GM12864 (cell line): ENCODE measurements around the gene SPNS3.

Source experiments
- DNase-seq: peaks from one replicate; pipeline ENCODE4 v3.0.0-alpha.2; 2011; ENCODE audit warnings: low read depth
- H3K4me3 ChIP-seq: 2 replicates; pipeline ENCODE4 v1.5.1; 2011; ENCODE audit warnings: mild to moderate bottlenecking, low read depth, low read length, control low read depth
- CTCF ChIP-seq: IDR thresholded peaks from 2 replicates; pipeline ENCODE4 v1.5.1; 2011; ENCODE audit warnings: low read depth, mild to moderate bottlenecking, moderate library complexity, low read length, control low read depth, inconsistent platforms; ENCODE audit errors: missing control alignments

The SPNS3 gene

DNA sequence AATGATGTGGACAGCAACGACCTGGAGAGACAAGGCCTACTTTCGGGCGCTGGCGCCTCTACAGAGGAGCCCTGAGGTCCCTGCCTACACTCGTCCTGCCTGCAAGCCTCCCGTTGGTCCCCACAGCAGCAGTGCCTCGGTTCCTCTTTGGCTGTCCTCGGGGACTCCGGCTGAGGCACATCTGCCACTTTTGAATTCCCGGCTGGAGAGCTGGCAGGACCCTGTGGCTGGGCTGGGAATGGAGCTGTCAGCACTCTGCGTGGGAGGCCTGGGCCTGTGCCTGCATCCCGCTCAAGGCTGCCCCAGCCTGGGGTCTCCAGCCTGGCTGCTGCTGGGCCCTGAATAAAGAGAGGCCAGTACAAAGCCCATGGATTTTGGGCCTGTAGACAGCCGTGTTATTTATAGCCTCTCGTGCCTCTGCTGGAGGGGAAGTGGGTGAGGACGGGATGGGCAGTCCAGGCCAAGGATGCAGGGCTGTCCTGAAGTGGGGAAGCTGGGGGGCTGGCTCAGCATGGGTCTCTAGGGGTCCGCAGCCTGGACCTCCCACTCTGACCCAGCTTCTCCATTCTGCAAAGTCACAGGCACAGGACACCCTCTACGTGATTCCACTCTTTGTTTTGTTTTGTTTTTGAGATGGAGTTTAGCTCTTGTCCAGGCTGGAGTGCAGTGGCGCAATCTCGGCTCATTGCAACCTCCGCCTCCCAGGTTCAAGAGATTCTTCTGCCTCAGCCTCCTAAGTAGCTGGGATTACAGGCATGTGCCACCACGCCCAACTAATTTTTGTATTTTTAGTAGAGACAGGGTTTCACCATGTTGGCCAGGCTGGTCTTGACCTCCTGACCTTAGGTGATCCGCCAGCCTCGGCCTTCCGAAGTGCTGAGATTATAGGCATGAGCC is 54.3 kb downstream of the SPNS3 start:
- DNase-seq = no peak
- H3K4me3 ChIP-seq = no peak overlapping the region
- no peak for TF ChIP-seq CTCF

- no peak for DNase-seq
- no peak for TF ChIP-seq CTCF
- H3K4me3 ChIP-seq = no peak overlapping the region
These were observed 55.4 kb downstream of the SPNS3 start for GRCh38 chr17:4488989-4489595.

DNA sequence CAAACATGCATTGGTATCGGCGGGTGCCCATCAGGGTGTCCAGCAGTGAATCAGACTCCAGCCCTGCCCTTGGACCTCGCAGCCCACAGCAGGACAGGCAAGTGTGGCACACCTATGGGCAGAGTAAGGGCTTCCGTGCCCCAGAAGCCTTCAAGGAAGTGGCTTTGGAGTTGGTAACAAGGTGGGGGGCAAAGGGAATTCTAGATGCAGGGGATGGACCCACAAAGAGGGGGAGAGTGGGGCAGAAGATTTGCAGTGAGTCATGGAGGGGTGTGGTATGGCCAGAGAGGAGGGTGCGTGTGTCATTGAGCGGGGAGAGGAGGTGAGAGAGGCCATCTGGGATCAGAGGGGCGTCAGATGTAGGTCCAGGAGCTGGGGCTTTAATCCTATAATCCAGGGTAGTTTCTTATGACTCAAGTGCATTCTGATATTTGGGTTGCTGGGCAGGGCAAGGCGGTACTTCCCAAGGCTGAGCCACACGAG is 56.4 kb downstream of the SPNS3 start:
- no peak for TF ChIP-seq CTCF
- no peak for DNase-seq
- H3K4me3 ChIP-seq = no peak overlapping the region

GRCh38 chr17:4490637-4491061 is 56.9 kb downstream of the SPNS3 start:
- no peak overlapping the region for H3K4me3 ChIP-seq
- no peak for DNase-seq
- no peak for TF ChIP-seq CTCF

DNA sequence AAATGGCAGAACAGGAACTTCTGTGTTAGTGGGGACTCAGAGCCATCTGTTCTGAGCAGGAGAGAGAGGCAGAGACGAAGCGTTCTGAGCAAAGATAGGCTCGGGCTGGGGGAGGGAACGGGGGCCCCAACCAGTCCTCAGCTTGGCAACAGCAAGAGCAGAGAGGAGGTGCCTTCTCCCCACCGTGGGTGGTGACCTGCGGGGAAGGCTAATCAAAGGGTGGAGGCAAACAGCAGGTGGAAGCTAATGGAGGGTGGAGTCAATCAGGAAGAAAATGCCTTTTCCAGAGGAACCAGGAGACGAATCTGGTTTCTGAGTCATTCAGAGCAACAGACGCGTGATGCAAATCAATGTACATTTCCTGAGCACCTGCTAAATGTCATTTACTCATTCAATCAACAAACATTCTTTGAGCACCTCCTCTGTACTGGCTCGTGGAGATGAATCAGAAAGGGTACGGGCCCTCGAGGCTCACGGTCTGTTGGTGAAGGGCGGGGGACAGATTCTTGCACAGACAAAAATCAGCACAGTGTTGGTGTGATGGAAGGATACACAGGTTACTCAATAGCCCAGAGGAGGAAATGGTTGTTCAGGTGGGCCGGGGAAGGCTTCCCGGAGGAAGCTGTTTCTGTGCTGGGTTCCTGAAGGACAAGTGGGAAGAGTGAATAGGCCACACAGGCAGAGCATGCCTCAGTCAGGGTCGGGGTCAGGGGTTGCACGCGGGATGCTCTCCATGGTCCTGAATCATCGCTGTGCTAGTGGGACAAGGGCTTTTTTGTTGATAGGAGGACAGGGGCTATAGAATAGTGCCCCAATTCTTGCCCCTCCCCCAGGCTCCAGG is 59.2 kb downstream of the SPNS3 start:
- H3K4me3 ChIP-seq = no peak overlapping the region
- no peak for TF ChIP-seq CTCF
- no peak for DNase-seq

GRCh38 chr17:4497101-4497824 is 63.5 kb downstream of the SPNS3 start:
- no peak for DNase-seq
- TF ChIP-seq CTCF = no peak
- no peak overlapping the region; the same call in 1 of the 2 replicates for H3K4me3 ChIP-seq
